DND-41 (cell line): ENCODE data around the gene CAPZA1.

Source experiments
- ATAC-seq: fragments of 200-7000 bp; cut with Tn5 transposase; 3 replicates; pipeline ENCODE4 v1.9.1; 2021; ENCODE audit warnings: low read depth; ENCODE audit not compliant: insufficient read depth
- DNase-seq: peaks from one replicate; pipeline ENCODE4 v3.0.0-alpha.2; 2020
- H2AFZ ChIP-seq: 2 replicates; pipeline ENCODE4 v1.6.0; 2012; ENCODE audit warnings: low read depth, low read length
- H3K27ac ChIP-seq: 2 replicates; pipeline ENCODE4 v1.5.1; 2012; ENCODE audit warnings: low read length, inconsistent platforms
- H3K27me3 ChIP-seq: fragments of 200-600 bp; sonication (generic); 2 replicates; pipeline ENCODE4 v1.6.0; 2012; ENCODE audit warnings: low read length, mild to moderate bottlenecking, inconsistent platforms; ENCODE audit not compliant: insufficient read depth, poor library complexity
- H3K36me3 ChIP-seq: 2 replicates; pipeline ENCODE4 v1.5.1; 2012; ENCODE audit warnings: low read length, inconsistent platforms; ENCODE audit not compliant: insufficient read depth
- H3K4me1 ChIP-seq: 2 replicates; pipeline ENCODE4 v1.5.1; 2012; ENCODE audit warnings: mild to moderate bottlenecking, low read length; ENCODE audit not compliant: insufficient read depth
- H3K4me2 ChIP-seq: 2 replicates; pipeline ENCODE4 v1.6.0; 2012; ENCODE audit warnings: mild to moderate bottlenecking, moderate library complexity, low read length, inconsistent platforms; ENCODE audit not compliant: insufficient read depth
- H3K4me3 ChIP-seq, 2 experiments: fragments of 200-600 bp in 1 of 2; shearing (Covaris generic) in 1 of 2; 2 replicates each; pipeline ENCODE4 v1.5.1; 2012 to 2016; ENCODE audit warnings: inconsistent platforms in 2 of 2, low read length in 2 of 2, mild to moderate bottlenecking in 2 of 2, low read depth in 1 of 2, moderate library complexity in 1 of 2
- H3K79me2 ChIP-seq: 2 replicates; pipeline ENCODE4 v1.6.0; 2012; ENCODE audit warnings: low read length, inconsistent platforms; ENCODE audit not compliant: insufficient read depth
- H3K9ac ChIP-seq: 2 replicates; pipeline ENCODE4 v1.6.0; 2012; ENCODE audit warnings: low read depth, mild to moderate bottlenecking, inconsistent platforms, low read length, moderate library complexity
- H3K9me3 ChIP-seq: 2 replicates; pipeline ENCODE4 v1.5.1; 2012; ENCODE audit warnings: low read length, moderate library complexity, mild to moderate bottlenecking, inconsistent platforms; ENCODE audit not compliant: insufficient read depth, severe bottlenecking
- H4K20me1 ChIP-seq: 2 replicates; pipeline ENCODE4 v1.6.0; 2012; ENCODE audit warnings: low read length; ENCODE audit not compliant: insufficient read depth
- CTCF ChIP-seq: IDR thresholded peaks from 2 replicates; pipeline ENCODE4 v1.5.1; 2012; ENCODE audit warnings: borderline replicate concordance, low read length, moderate library complexity, mild to moderate bottlenecking; ENCODE audit not compliant: poor library complexity, severe bottlenecking; ENCODE audit errors: extremely low read depth
- EZH2 ChIP-seq: IDR thresholded peaks from 3 replicates; pipeline ENCODE4 v1.6.1; 2012; ENCODE audit warnings: borderline replicate concordance, low read depth, mild to moderate bottlenecking, moderate library complexity, low read length, inconsistent platforms; ENCODE audit not compliant: severe bottlenecking

CAPZA1 gene

GRCh38 chr1:112698366-112699310 is 79.0 kb downstream of the CAPZA1 start:
- Histone ChIP-seq H3K4me1 (peaks cover 17% of the 10 kb centered on the region), H2AFZ (no peak overlapping the region), H3K27ac (no peak overlapping the region), H4K20me1 (no peaks in the 10 kb centered on the region; the same call in 1 of the 2 replicates), H3K27me3 (no peaks in the 10 kb centered on the region), H3K9me3 (no peaks in the 10 kb centered on the region), H3K9ac (no peak overlapping the region), H3K36me3 (peaks cover 81% of the 10 kb centered on the region), H3K4me3 (no peak overlapping the region), H3K4me2 (no peak overlapping the region), H3K79me2 (no peaks in the 10 kb centered on the region)
- ATAC-seq (no peak), DNase-seq (no peak)
- no peak for TF ChIP-seq EZH2
- no peak for TF ChIP-seq CTCF

GRCh38 chr1:112699425-112700144 is 80.0 kb downstream of the CAPZA1 start:
- H3K36me3 ChIP-seq, result peaks cover 72% of the 10 kb centered on the region
- H3K27ac ChIP-seq, result 0 out of 2 replicates have a peak overlapping the region, but pooled peaks have one; percentile 48
- DNase-seq, result no peak
- ATAC-seq, result no peak
- no peak overlapping the region for H3K4me2 ChIP-seq
- no peak overlapping the region for H2AFZ ChIP-seq
- H3K4me1 ChIP-seq, result peaks cover 26% of the 10 kb centered on the region
- H3K9ac ChIP-seq, result no peak overlapping the region
- no peaks in the 10 kb centered on the region for H3K9me3 ChIP-seq
- H3K27me3 ChIP-seq, result no peaks in the 10 kb centered on the region
- H3K79me2 ChIP-seq, result peaks cover 8% of the 10 kb centered on the region
- H4K20me1 ChIP-seq, result no peaks in the 10 kb centered on the region; the same call in 1 of the 2 replicates
- TF ChIP-seq EZH2 (no peak), CTCF (no peak)
- no peak overlapping the region for H3K4me3 ChIP-seq

GRCh38 chr1:112700290-112701226 is 80.9 kb downstream of the CAPZA1 start:
- peak overlapping the region; percentile 48 for H3K27ac ChIP-seq
- peak; percentile 70 for DNase-seq
- TF ChIP-seq CTCF, result no peak
- no peak for TF ChIP-seq EZH2
- no peaks in the 10 kb centered on the region for H3K9me3 ChIP-seq
- no peak overlapping the region for H3K9ac ChIP-seq
- H3K79me2 ChIP-seq, result peaks cover 11% of the 10 kb centered on the region
- H3K36me3 ChIP-seq, result peaks cover 62% of the 10 kb centered on the region
- H4K20me1 ChIP-seq, result no peaks in the 10 kb centered on the region
- H3K4me3 ChIP-seq, result no peak overlapping the region
- no peak overlapping the region for H2AFZ ChIP-seq
- no peak for ATAC-seq
- H3K4me1 ChIP-seq, result peaks cover 35% of the 10 kb centered on the region
- no peak overlapping the region for H3K4me2 ChIP-seq
- no peaks in the 10 kb centered on the region for H3K27me3 ChIP-seq
